PC-3 (cell line): ENCODE data around the gene GJA3. TPM values are rescaled to one million over a fixed set of nuclear protein-coding genes. Genes with fewer than 3 reads are reported as not detected.

Source experiments
- ATAC-seq: fragments of 200-7000 bp; cut with Tn5 transposase; 2 replicates; pipeline ENCODE4 v1.9.1; 2020; ENCODE audit warnings: mild to moderate bottlenecking, moderate library complexity
- BruUV-seq: library from RNA; stranded (reverse); fragments of 400-500 nt; replicated peaks from 2 replicates; lab custom pipeline; 2021; lab: Mats Ljungman, UMichigan
- CTCF ChIA-PET: fragments of 300-600 bp; sonication (Branson Sonifier 250); formaldehyde crosslinking; loops from one replicate; lab custom pipeline; 2022; ENCODE audit warnings: antibody characterized with exemption; lab: Charles Lee
- POLR2A ChIA-PET: fragments of 300-600 bp; sonication (Branson Sonifier 250); formaldehyde crosslinking; loops from one replicate; lab custom pipeline; 2022; ENCODE audit warnings: antibody characterized with exemption; ENCODE audit not compliant: unreplicated experiment; lab: Charles Lee
- DNase-seq: peaks from one replicate; pipeline ENCODE4 v3.0.0-alpha.2; 2015
- H2AFZ ChIP-seq: fragments of 300-600 bp; sonication (generic); 2 replicates; pipeline ENCODE4 v1.6.0; 2016; ENCODE audit warnings: antibody characterized with exemption, low read length
- H3F3A ChIP-seq: fragments of 300-600 bp; sonication (generic); one replicate; pipeline ENCODE4 v1.6.0; 2017; ENCODE audit warnings: antibody characterized with exemption, low read length, control low read depth, mild to moderate bottlenecking; ENCODE audit not compliant: unreplicated experiment
- H3K27ac ChIP-seq: fragments of 300-600 bp; sonication (generic); 2 replicates; pipeline ENCODE4 v1.5.1; 2016; ENCODE audit warnings: mild to moderate bottlenecking, low read length
- H3K27me3 ChIP-seq: fragments of 300-600 bp; sonication (generic); 2 replicates; pipeline ENCODE4 v1.6.1; 2016; ENCODE audit warnings: low read length, mixed read lengths
- H3K36me3 ChIP-seq: fragments of 300-600 bp; sonication (generic); 2 replicates; pipeline ENCODE4 v1.6.1; 2016; ENCODE audit warnings: low read depth, mixed run types, low read length, mixed read lengths
- H3K4me1 ChIP-seq: fragments of 300-600 bp; sonication (generic); 2 replicates; pipeline ENCODE4 v1.5.1; 2016; ENCODE audit warnings: low read length; ENCODE audit not compliant: insufficient read depth
- H3K4me2 ChIP-seq: fragments of 300-600 bp; sonication (generic); 2 replicates; pipeline ENCODE4 v1.6.0; 2016; ENCODE audit warnings: low read length
- H3K4me3 ChIP-seq: fragments of 300-600 bp; sonication (generic); 2 replicates; pipeline ENCODE4 v1.5.1; 2016; ENCODE audit warnings: mild to moderate bottlenecking, low read length, mixed read lengths
- H3K79me2 ChIP-seq: fragments of 300-600 bp; sonication (generic); 2 replicates; pipeline ENCODE4 v1.6.1; 2017; ENCODE audit warnings: low read length, mixed read lengths
- H3K9ac ChIP-seq: fragments of 300-600 bp; sonication (generic); 2 replicates; pipeline ENCODE4 v1.6.0; 2016; ENCODE audit warnings: mild to moderate bottlenecking, low read length
- H3K9me2 ChIP-seq: fragments of 300-600 bp; sonication (generic); replicated peaks from 2 replicates; pipeline ENCODE4 v1.6.1; 2016; ENCODE audit warnings: mixed run types, low read length, mixed read lengths
- H3K9me3 ChIP-seq: fragments of 300-600 bp; sonication (generic); 2 replicates; pipeline ENCODE4 v1.6.1; 2016; ENCODE audit warnings: low read length, mixed read lengths
- H4K20me1 ChIP-seq: fragments of 300-600 bp; sonication (generic); 2 replicates; pipeline ENCODE4 v1.6.1; 2016; ENCODE audit warnings: low read length, mixed read lengths
- CTCF ChIP-seq: fragments of 300-600 bp; sonication (generic); conservative IDR thresholded peaks from 2 replicates; pipeline ENCODE4 v1.5.1; 2017; ENCODE audit warnings: antibody characterized with exemption, low read depth, mild to moderate bottlenecking, low read length
- EZH2 ChIP-seq: fragments of 300-600 bp; sonication (generic); IDR thresholded peaks from one replicate; pipeline ENCODE4 v1.6.1; 2017; ENCODE audit warnings: antibody characterized with exemption, mild to moderate bottlenecking, low read length; ENCODE audit not compliant: unreplicated experiment
- EZH2phosphoT487 ChIP-seq: fragments of 300-600 bp; sonication (generic); IDR thresholded peaks from 2 replicates; pipeline ENCODE4 v1.6.1; 2018; ENCODE audit warnings: mild to moderate bottlenecking, antibody characterized with exemption, low read length, borderline replicate concordance
- intact Hi-C: fragments of 100-400 bp; cut with micrococcal nuclease; formaldehyde crosslinking; loops from 2 replicates; pipeline ENCODE4 v1.9.0; 2023
- total RNA-seq: library from RNA; depleted of rRNA; stranded (reverse); fragments of >200 nt; gene quantifications from 2 replicates; pipeline ENCODE4 v1.2.3, GENCODE V29; 2014

The GJA3 gene
- total RNA-seq, 1 experiment from 2014 or later = 0.55 TPM

- Histone ChIP-seq H3K9ac (no peak overlapping the region), H3K36me3 (no peaks in the 10 kb centered on the region), H3K9me3 (no peaks in the 10 kb centered on the region), H3K4me2 (no peak overlapping the region), H2AFZ (no peak overlapping the region), H3K4me3 (no peak overlapping the region), H3F3A (no peaks in the 10 kb centered on the region), H3K27ac (no peak overlapping the region), H3K4me1 (no peaks in the 10 kb centered on the region), H3K9me2 (no peaks in the 10 kb centered on the region), H3K27me3 (no peaks in the 10 kb centered on the region), H4K20me1 (no peaks in the 10 kb centered on the region), H3K79me2 (no peaks in the 10 kb centered on the region)
- intact Hi-C loops = no loop called here
- BruUV-seq = no TSS peak
- ATAC-seq = no peak
- POLR2A ChIA-PET = interaction anchor here (0.6 kb wide), 1 partner anchor 25 kb away, joined by 3 read pairs; no protein-coding TSS in a partner anchor
- no peak for TF ChIP-seq CTCF
- no peak for TF ChIP-seq EZH2phosphoT487
- TF ChIP-seq EZH2 = no peak
- no peak for DNase-seq
- CTCF ChIA-PET = no interaction called here
Observed at GRCh38 chr13:20142023-20142926, 18.6 kb downstream of the GJA3 start.

- Histone ChIP-seq H2AFZ (no peak overlapping the region), H3K36me3 (no peaks in the 10 kb centered on the region), H4K20me1 (no peaks in the 10 kb centered on the region), H3K4me1 (no peaks in the 10 kb centered on the region), H3K4me2 (no peak overlapping the region), H3K27me3 (no peaks in the 10 kb centered on the region), H3F3A (no peaks in the 10 kb centered on the region), H3K9me2 (no peaks in the 10 kb centered on the region), H3K27ac (no peak overlapping the region), H3K4me3 (no peak overlapping the region), H3K9me3 (no peaks in the 10 kb centered on the region), H3K79me2 (no peaks in the 10 kb centered on the region), H3K9ac (no peak overlapping the region)
- ChIA-PET POLR2A (interaction anchor here (0.5 kb wide), 1 partner anchor 13 kb away, joined by 4 read pairs; no protein-coding TSS in a partner anchor), CTCF (no interaction called here)
- no TSS peak for BruUV-seq
- intact Hi-C loops = no loop called here
- DNase-seq = no peak
- TF ChIP-seq EZH2 (no peak), EZH2phosphoT487 (no peak), CTCF (no peak)
- no peak for ATAC-seq
Observed at GRCh38 chr13:20141238-20142022, 19.4 kb downstream of the GJA3 start.
